Measurements from ENCODE around the gene ZNF385B. TPM values are rescaled to one million over a fixed set of nuclear protein-coding genes. Genes with fewer than 3 reads are reported as not detected.

ZNF385B gene
- total RNA-seq, 2 donors from 2014 or later, result under 0.01 TPM; not detected in 1

- TF ChIP-seq CTCF (IDR thresholded peaks at IDR 0.05), result no peak
- Histone ChIP-seq H3K27me3 (no peaks in the 10 kb centered on the region), H3K27ac (no peak overlapping the region), H3K4me3 (no peak overlapping the region), H3K4me1 (no peaks in the 10 kb centered on the region), H3K9me3 (no peaks in the 10 kb centered on the region), H3K36me3 (replicated peaks in 1 of 2; ENCODE audit: insufficient read depth in 1 of 2, low read depth in 2 of 2) (no peaks in the 10 kb centered on the region)
- ATAC-seq (no peak), DNase-seq (no peak)
- intact Hi-C loops (cut with DNase I), result no loop called here
- WGBS, 2 donors, result 0 to 90% methylated on average over 1 of the region's 1 CpG
Observed at GRCh38 chr2:179685146-179685545, 176.3 kb downstream of the ZNF385B start.

GRCh38 chr2:179682756-179683155, 178.7 kb downstream of the ZNF385B start:
- 85 to 86% methylated on average over 5 of the region's 5 CpGs for WGBS, 2 donors
- TF ChIP-seq POLR2A (IDR thresholded peaks at IDR 0.05), result no peak
- no peak for TF ChIP-seq CTCF (IDR thresholded peaks at IDR 0.05)
- ATAC-seq, result no peak
- peaks cover 7% of the 10 kb centered on the region for H3K4me1 ChIP-seq
- H3K36me3 ChIP-seq (replicated peaks in 1 of 2; ENCODE audit: insufficient read depth in 1 of 2, low read depth in 2 of 2), result no peaks in the 10 kb centered on the region
- no peaks in the 10 kb centered on the region for H3K9me3 ChIP-seq
- no peak overlapping the region for H3K4me3 ChIP-seq
- DNase-seq, result no peak
- H3K27me3 ChIP-seq, result no peaks in the 10 kb centered on the region
- intact Hi-C loops (cut with DNase I), result no loop called here
- H3K27ac ChIP-seq, result no peak overlapping the region

GRCh38 chr2:179677746-179678505, 183.5 kb downstream of the ZNF385B start:
- Histone ChIP-seq H3K36me3 (replicated peaks in 1 of 2; ENCODE audit: insufficient read depth in 1 of 2, low read depth in 2 of 2) (no peaks in the 10 kb centered on the region), H3K9me3 (no peaks in the 10 kb centered on the region), H3K27ac (no peak overlapping the region), H3K4me3 (no peak overlapping the region), H3K27me3 (no peaks in the 10 kb centered on the region), H3K4me1 (peaks cover 7% of the 10 kb centered on the region)
- ATAC-seq (no peak), DNase-seq (no peak)
- TF ChIP-seq CTCF (IDR thresholded peaks at IDR 0.05) (no peak), POLR2A (IDR thresholded peaks at IDR 0.05) (no peak)
- intact Hi-C loops (cut with DNase I), result no loop called here
- WGBS, 2 donors, result 49 to 50% methylated on average over 2 of the region's 2 CpGs

GRCh38 chr2:179677077-179677688, 184.2 kb downstream of the ZNF385B start:
- Histone ChIP-seq H3K27me3 (no peaks in the 10 kb centered on the region), H3K4me3 (no peak overlapping the region), H3K27ac (no peak overlapping the region), H3K36me3 (replicated peaks in 1 of 2; ENCODE audit: insufficient read depth in 1 of 2, low read depth in 2 of 2) (no peaks in the 10 kb centered on the region), H3K4me1 (peaks cover 7% of the 10 kb centered on the region), H3K9me3 (no peaks in the 10 kb centered on the region)
- DNase-seq, result no peak
- intact Hi-C loops (cut with DNase I), result no loop called here
- ATAC-seq, result no peak
- 24 to 27% methylated on average over 3 of the region's 3 CpGs for WGBS, 2 donors
- no peak for TF ChIP-seq POLR2A (IDR thresholded peaks at IDR 0.05)
- TF ChIP-seq CTCF (IDR thresholded peaks at IDR 0.05), result no peak

GRCh38 chr2:179675435-179675834, 186.0 kb downstream of the ZNF385B start:
- H3K27me3 ChIP-seq, result no peaks in the 10 kb centered on the region
- no peaks in the 10 kb centered on the region for H3K9me3 ChIP-seq
- H3K4me1 ChIP-seq, result peaks cover 7% of the 10 kb centered on the region
- intact Hi-C loops (cut with DNase I), result no loop called here
- ATAC-seq (no peak), DNase-seq (no peak)
- H3K4me3 ChIP-seq, result no peak overlapping the region
- H3K36me3 ChIP-seq (replicated peaks in 1 of 2; ENCODE audit: insufficient read depth in 1 of 2, low read depth in 2 of 2), result no peaks in the 10 kb centered on the region
- WGBS, 2 donors, result 51 to 72% methylated on average over 3 of the region's 3 CpGs
- no peak overlapping the region for H3K27ac ChIP-seq
- TF ChIP-seq POLR2A (IDR thresholded peaks at IDR 0.05) (no peak), CTCF (IDR thresholded peaks at IDR 0.05) (no peak)

All from body of pancreas (tissue), 4 donors.